Pancreas (tissue), 10 donors: ENCODE data around the gene PPP2R5D. TPM values are rescaled to one million over a fixed set of nuclear protein-coding genes. Genes with fewer than 3 reads are reported as not detected.

ENCODE experiments used
- ATAC-seq, 4 donors: fragments of 200-7000 bp; cut with Tn5 transposase; one replicate each; pipeline versions ENCODE4 v1.8.0 to v1.9.1; 2020; ENCODE audit warnings: mild to moderate bottlenecking in 4 of 4, moderate library complexity in 4 of 4
- DNase-seq, 6 donors: peaks; one replicate each; pipeline ENCODE4 v3.0.0-alpha.2; 2020
- FAIRE-seq: peaks from 2 replicates; lab custom pipeline; 2012; peaks lifted over from hg19 to GRCh38; lab: Jason Lieb, UNC
- H3K27ac ChIP-seq, 4 donors: fragments of 200-600 bp; sonication (generic); 1 replicate in 3 of 4; 2 replicates in 1 of 4; pipeline versions ENCODE4 v1.5.0 to v1.8.0; 2020
- H3K27me3 ChIP-seq, 4 donors: fragments of 200-600 bp; one replicate each; pipeline ENCODE4 v1.8.0; 2021
- H3K36me3 ChIP-seq, 3 donors: fragments of 200-600 bp; sonication (generic) in 1 of 3; one replicate each; pipeline versions ENCODE4 v1.5.0 to v1.8.0; 2020 to 2021
- H3K4me1 ChIP-seq, 3 donors: fragments of 200-600 bp; one replicate each; pipeline ENCODE4 v1.8.0; 2021
- H3K4me3 ChIP-seq, 4 donors: fragments of 200-600 bp; sonication (generic) in 2 of 4; one replicate each; pipeline versions ENCODE4 v1.5.0 to v1.8.0; 2020 to 2021
- H3K9me3 ChIP-seq, 4 donors: fragments of 200-600 bp; one replicate each; pipeline ENCODE4 v1.8.0; 2021
- CTCF ChIP-seq, 4 donors: fragments of 200-600 bp; sonication (generic) in 3 of 4; IDR thresholded peaks; one replicate each; pipeline versions ENCODE4 v1.5.0 to v1.8.0; 2021; ENCODE audit warnings: antibody characterized with exemption in 4 of 4
- WGBS, 2 donors: extraction: QIAGEN DNeasy Blood & Tissue Kit; methylation state at CpG; one replicate each; pipeline ENCODE4 v1.1.7; 2013; 5-methylcytosine and 5-hydroxymethylcytosine counted together
- intact Hi-C, 3 donors: fragments of 100-400 bp; cut with DNase I; formaldehyde crosslinking; loops; one replicate each; pipeline versions ENCODE4 v1.11.1 to v1.14.2; 2022
- polyA plus RNA-seq, 2 donors: library from polyadenylated mRNA; stranded (reverse); fragments of 200-250 nt; gene quantifications; one replicate each; pipeline ENCODE4 v1.2.3, GENCODE V29; 2013
- total RNA-seq, 6 donors: library from RNA; stranded (reverse); fragmentation: NEBNext Ultra II Directional in 4 of 6; extraction: Animal tissue kit (Norgen Biotek cat#: 25700) in 4 of 6; gene quantifications; one replicate each; pipeline versions ENCODE4 v1.2.1 to v1.2.4, GENCODE V29; 2021 to 2023
- donor health status: healthy with polysubstance abuse.
- donor health status: DM: no; HTN: no; CAD: no; lungs with moderate emphysema.
- donor health status: DM: no; HTN: no; CAD: no.
- donor health status: control.
- donor health status: control.
- donor health status: Bipolar disorder and iron deficiency.
- donor health status: DM: yes; HTN: yes; CAD: no.
- donor health status: DM: no; HTN: no; CAD: no.
- donor health status: DM: no; HTN: no; CAD: no.
- donor health status: DM: yes; HTN: yes; CAD: no.

The PPP2R5D gene
- total and polyA plus RNA-seq, 8 donors = 9.6 to 18.7 (median 12.6) TPM

DNA sequence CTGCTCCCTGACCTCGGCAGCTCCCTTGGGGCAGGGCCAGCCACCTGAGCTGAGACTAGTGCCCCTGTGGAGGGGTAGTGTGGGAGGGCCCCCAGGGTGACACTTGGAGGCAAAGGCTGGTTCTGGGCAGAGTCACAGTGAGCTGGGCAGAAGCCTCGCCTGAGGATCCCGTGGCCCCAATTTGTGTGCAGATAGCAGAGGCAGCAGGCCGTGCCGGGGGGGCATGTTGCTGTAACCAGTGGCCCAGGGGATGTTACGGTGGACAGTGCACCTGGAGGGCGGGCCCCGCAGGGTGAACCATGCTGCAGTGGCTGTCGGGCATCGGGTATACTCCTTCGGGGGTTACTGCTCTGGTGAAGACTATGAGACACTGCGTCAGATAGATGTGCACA lies 32.6 kb downstream of the PPP2R5D start:
- Histone ChIP-seq H3K27me3 (no peaks in the 10 kb centered on the region), H3K27ac (no peak overlapping the region), H3K36me3 (peaks cover 0 to 6% (median 0%) of the 10 kb centered on the region in 3 donors), H3K9me3 (no peaks in the 10 kb centered on the region), H3K4me1 (peaks cover 0 to 23% (median 4%) of the 10 kb centered on the region in 3 donors), H3K4me3 (no peak overlapping the region)
- FAIRE-seq = no peak
- no peak for TF ChIP-seq CTCF (IDR thresholded peaks at IDR 0.05)
- intact Hi-C loops = no loop called here
- DNase-seq = peak in 2 of 6 donors; percentile 32 to 71
- ATAC-seq = no peak
- WGBS, 2 donors = 87 to 88% methylated on average over 12 of the region's 12 CpGs

DNA sequence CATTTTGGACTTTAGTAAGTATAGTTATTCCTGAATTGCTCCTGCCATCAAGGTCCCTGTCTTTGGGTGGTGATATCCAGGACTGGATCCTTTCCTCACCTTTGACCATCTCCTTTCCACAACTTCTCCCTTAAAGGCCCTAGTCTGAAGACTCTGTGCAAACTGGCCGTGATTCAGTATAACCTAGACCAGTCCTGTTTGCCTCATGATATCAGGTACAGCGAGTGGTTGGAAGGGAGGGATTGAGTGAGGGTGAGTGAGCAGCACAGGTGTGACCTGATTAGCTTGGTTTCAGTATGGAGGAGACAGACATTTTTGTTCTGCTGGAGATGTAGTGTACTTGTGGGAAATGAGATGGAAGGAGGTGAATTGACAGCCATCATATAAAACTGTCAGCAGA lies 34.8 kb downstream of the PPP2R5D start:
- no peak for FAIRE-seq
- H3K4me1 ChIP-seq = peaks cover 0 to 31% (median 3%) of the 10 kb centered on the region in 3 donors
- no peak overlapping the region for H3K4me3 ChIP-seq
- TF ChIP-seq CTCF (IDR thresholded peaks at IDR 0.05) = no peak
- no peak for DNase-seq
- H3K27ac ChIP-seq = no peak overlapping the region
- WGBS, 2 donors = 63 to 71% methylated on average over 2 of the region's 2 CpGs
- ATAC-seq = no peak
- no peaks in the 10 kb centered on the region for H3K27me3 ChIP-seq
- no peaks in the 10 kb centered on the region for H3K9me3 ChIP-seq
- peaks cover 0 to 6% (median 0%) of the 10 kb centered on the region in 3 donors for H3K36me3 ChIP-seq
- intact Hi-C loops = no loop called here

DNA sequence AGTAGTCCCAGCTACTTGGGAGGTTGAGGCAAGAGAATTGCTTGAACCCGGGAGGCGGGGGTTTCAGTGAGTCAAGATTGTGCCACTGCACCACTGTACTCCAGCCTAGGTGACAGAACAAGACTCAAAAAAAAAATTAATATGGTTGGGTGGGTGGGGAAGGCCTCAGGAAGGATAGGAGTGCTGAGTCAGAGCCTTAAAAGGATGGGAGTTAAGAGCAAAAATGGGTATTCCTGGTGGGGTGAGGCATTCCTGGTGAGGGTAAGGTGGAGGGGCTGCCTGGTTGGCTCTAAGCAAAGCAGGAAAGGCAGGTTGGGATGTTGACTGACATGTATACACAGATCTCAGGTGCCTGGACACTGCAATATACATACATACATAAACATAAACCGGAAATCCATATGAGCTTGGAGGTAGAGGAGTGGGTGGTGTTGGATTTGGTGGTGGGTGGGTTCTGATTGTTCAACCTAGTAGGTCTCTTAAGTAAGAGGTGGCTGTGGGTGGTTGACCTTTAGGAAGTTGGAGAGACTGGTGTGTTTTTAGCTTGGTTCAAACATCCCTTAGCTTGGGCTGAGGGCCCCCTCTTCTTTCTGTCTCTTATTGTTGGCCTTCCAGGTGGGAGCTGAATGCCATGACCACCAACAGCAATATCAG lies 35.8 kb downstream of the PPP2R5D start:
- H3K27me3 ChIP-seq = no peaks in the 10 kb centered on the region
- no peaks in the 10 kb centered on the region for H3K9me3 ChIP-seq
- H3K4me3 ChIP-seq = no peak overlapping the region
- H3K36me3 ChIP-seq = peaks cover 0 to 13% (median 3%) of the 10 kb centered on the region in 3 donors
- WGBS, 2 donors = 92 to 97% methylated on average over 3 of the region's 3 CpGs
- no peak for ATAC-seq
- peaks cover 0 to 25% (median 3%) of the 10 kb centered on the region in 3 donors for H3K4me1 ChIP-seq
- intact Hi-C loops = no loop called here
- no peak for TF ChIP-seq CTCF (IDR thresholded peaks at IDR 0.05)
- H3K27ac ChIP-seq = no peak overlapping the region
- no peak for FAIRE-seq
- peak in 1 of 6 donors; percentile 2 for DNase-seq

GRCh38 chr6:43020847-43021246 lies 36.5 kb downstream of the PPP2R5D start:
- no peak for TF ChIP-seq CTCF (IDR thresholded peaks at IDR 0.05)
- ATAC-seq (peak; percentile 9 to 31 (median 20)), FAIRE-seq (no peak), DNase-seq (peak in 1 of 6 donors; percentile 49)
- peak overlapping the region in 3 of 4 donors; percentile 60 to 96 (median 81) for H3K4me3 ChIP-seq
- WGBS, 2 donors = 40 to 52% methylated on average over 5 of the region's 5 CpGs
- H3K27me3 ChIP-seq = no peaks in the 10 kb centered on the region
- intact Hi-C loops = no loop called here
- H3K4me1 ChIP-seq = peaks cover 0 to 21% (median 3%) of the 10 kb centered on the region in 3 donors
- peaks cover 0 to 18% (median 6%) of the 10 kb centered on the region in 3 donors for H3K36me3 ChIP-seq
- no peaks in the 10 kb centered on the region for H3K9me3 ChIP-seq
- H3K27ac ChIP-seq = peak overlapping the region; percentile 64 to 79 (median 70)
